HS-27A (cell line): ENCODE measurements around the gene LGR6.
"Not testable (repeated sequence)": the region's sequence is repeated elsewhere in the genome, so short reads cannot be mapped to it uniquely, and the experiment has no call there.

Source experiments
- DNase-seq: peaks from one replicate; pipeline ENCODE4 v3.0.0-alpha.2; 2012; ENCODE audit warnings: low read depth, missing footprints

The LGR6 gene

GRCh38 chr1:202240956-202241355 is 47.4 kb downstream of the LGR6 start:
- no peak for DNase-seq

DNA sequence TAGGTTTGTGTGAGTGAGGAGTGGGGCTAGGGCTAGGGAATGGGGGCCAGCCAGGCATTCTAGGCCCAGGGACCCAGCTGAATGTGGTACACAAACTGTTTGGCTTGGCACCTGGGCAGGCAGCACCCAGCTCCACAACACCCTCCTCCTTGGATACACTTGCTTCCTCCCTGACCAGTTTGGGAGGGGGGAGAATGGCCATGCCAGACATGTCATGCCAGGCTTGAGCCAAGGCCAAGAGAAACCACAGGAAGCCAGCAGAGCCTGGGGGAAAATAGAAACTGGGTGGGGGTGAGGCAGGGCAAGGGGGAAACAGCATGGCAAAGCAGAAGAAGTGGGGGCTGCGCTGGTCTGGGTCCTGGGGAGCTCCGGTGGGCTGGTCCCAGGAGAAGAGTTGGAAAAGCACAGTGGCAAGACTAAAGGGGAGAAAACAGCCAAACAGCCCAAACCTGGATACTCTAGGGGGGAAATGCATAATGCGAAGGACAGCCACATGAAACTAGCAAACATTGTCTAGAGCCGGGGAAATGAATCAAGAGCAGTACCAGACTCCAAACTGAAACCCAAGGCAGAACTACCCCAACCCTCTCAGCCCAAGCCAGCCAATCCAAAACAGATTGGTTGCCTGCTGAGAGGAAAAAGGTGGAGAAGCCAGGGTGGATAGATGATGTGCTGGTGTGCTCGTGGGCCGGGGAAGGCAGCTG is 47.9 kb downstream of the LGR6 start:
- no peak for DNase-seq

- no peak for DNase-seq
Measured at GRCh38 chr1:202242080-202242419, 48.5 kb downstream of the LGR6 start.

GRCh38 chr1:202243006-202243405 is 49.4 kb downstream of the LGR6 start:
- no peak for DNase-seq

DNA sequence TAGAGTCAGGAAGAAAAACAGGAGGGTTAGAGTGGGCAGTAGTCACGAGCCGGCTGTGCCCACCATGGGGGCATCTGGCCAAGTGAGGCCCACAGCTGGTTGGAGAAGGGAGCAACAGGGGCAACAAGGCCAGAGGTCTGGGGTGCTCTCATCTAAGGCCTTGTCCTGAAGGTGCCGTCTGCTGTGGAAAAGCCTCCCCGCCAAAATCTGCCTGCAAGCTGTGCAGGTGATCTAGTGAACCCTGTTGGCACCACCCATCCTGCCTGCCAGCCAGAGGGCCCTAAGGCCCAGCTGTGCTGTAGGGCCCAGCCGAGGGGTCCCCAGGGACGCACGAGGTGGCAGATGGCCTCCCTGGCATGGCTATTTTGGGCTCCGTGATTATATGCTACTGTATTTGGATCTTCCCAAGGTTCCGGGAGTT is 51.3 kb downstream of the LGR6 start:
- no peak for DNase-seq

- no peak for DNase-seq
Measured at GRCh38 chr1:202245391-202245790, 51.8 kb downstream of the LGR6 start.

GRCh38 chr1:202247104-202247503 is 53.5 kb downstream of the LGR6 start:
- DNase-seq, result no peak

DNA sequence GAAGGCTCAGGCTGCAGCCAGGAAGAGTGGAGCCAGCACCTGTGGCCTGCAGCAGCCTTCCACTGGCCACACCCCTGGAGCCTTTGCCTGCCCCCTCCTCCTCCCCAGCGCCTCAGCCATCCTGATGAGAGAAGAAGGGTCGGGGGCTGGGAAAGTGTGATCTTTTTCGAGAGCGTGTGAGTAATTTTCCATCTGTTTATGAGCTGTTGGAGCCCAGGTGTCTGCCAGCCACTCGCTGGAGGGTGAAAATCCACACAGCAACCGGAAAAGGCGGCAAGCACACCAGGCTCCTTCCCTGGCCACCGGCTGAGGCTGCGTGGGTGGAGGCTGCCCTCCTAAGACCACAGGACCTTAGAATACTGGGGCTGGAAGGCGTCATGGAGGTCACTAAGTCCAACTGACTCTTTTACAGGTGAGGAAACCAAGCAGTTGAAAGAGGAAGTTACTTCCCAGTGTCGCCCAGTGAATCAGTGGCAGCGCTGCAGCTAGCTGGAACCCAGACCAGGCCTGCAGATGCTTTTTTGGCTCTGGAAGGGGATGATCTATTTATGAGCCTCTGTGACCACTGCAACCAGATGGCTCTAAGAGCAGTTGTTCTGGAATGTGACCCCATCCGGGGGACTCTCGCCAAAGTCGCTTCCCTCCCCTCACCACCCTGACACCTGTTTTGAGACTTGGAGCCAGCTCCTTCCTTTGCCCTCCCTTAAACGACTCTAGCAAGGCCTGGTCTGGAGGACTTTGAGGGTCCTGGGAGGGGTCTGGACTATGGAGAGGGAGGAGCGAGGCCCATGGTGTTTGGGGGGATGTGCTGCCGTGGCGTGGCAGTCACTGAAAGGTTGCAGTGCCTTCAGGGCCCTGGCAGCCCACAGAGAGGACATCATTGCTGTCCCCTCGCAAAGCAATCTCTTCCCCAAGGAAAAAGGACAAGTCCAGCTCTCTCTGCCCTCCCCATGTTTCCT is 54.5 kb downstream of the LGR6 start:
- no peak for DNase-seq

GRCh38 chr1:202248861-202249260 is 55.3 kb downstream of the LGR6 start:
- no peak for DNase-seq

- DNase-seq, result no peak
Measured at GRCh38 chr1:202249436-202249835, 55.8 kb downstream of the LGR6 start.

- DNase-seq, result no peak
Measured at GRCh38 chr1:202249846-202250245, 56.2 kb downstream of the LGR6 start.

DNA sequence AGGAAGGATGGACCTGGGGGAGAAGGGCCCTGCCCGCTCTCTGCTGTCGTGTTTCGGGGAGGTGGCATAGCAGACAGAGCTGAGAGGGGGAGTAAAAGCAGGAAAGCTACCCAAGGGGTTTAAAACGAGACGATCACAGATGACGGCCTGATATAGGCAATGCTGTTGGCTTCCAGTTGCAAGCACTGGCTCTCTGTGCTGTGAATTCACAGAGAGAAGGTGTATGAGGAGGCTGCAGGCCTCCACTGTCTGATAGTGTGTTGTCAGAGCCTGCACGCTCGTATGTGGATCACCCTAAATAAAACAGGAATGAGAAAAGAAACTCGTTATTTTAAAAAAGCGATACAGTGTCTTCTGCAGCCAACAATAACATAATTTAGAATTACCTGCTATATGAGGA is 57.4 kb downstream of the LGR6 start:
- DNase-seq, result no peak

DNA sequence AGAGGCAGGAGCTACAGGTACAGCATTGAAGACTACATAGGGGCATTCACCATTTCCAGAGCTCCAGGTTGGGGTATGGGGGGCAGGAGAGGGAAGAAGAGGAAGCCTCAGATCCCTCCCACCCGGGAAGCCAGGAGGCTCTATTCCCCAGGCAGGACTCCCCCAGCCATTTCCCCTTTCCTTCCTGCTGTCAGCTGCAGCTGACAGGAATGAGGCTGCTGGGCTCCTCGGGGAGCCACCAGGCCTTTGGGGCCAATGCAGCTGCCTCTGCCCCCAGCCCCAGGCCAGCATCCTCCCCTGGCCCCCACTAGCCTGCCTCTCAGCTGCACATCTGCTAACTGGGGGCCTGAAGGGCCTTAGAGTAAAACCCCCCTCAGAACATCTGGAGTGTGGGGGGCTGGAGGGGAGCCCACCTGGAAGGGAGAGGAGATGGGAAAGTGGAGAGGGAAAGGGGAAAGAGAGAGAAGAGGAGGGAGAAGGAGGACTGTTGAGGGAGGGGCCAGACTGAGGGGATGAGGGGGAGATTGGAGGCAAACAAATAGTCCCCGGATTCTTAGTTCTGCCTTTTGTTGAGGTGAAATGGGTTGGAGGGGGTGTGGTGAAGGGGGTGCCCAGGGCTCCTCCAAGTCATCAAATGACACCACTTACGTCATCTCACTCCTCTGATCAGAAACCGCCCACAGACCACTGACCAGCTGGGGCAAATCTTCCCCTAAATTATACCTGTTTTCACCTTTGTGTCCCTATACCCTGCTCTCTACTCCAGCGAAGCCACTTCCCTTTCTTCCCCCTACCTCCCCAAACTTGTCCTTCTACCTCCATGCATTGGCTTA is 58.0 kb downstream of the LGR6 start:
- DNase-seq, result no peak

DNA sequence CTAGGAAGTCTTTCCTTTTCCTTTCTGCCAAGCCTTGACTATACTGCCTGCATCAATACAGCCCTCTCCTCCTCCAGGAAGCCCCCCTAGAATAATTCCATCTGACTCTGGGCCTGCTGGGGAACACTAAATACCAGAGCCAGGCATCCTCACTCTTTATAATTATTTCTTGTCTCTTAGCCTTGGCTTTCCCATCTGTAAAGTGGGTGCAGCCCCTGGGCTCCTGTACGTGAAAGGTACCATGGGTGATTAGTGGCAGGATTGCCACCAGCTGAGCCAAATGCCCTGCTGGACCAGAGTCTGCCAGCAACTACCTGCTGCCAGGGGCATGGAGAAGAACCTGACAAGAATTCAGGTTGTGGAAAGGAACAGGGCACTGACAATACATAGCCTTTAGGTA is 58.7 kb downstream of the LGR6 start:
- no peak for DNase-seq

DNA sequence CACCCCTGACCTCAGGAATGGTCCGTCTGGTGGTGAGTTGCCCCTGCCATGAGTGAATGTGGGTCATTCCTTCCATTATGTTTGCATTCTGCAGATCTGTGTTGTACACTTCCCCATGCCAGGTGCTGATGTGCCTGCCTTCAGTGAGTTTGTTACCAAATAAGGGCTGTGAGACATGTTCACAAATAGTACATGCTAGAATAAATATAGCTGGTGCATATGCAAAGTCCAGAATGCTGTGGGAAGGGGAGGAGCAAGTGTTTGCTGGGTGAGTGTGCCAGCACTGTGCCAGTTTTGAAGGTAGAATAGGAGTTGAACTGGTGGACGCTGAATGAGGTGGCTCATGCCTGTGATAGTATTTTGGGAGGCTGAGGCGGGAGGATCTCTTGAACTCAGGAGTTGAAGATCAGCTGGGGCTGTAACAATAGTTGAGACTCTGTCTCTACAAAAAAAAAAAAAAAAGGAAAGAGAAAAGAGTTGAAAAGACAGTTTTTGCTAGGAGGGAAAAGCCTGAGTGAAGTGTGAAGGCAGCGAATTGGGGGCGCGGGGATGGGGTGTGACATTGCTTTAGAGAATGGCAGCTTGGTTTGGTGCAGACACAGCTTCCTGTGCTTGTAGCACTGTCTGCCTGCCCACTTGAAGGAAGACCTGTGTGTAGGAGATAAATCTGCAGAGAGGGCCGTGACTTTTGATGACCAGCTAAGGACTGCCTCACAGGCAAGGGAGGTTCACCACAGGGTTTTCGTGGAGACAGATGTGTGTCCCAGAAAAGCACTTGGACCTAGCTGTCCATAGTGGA is 61.1 kb downstream of the LGR6 start:
- DNase-seq, result no peak

- DNase-seq, result no peak
Measured at GRCh38 chr1:202255343-202255742, 61.7 kb downstream of the LGR6 start.

GRCh38 chr1:202259705-202260104 is 66.1 kb downstream of the LGR6 start:
- no peak for DNase-seq

GRCh38 chr1:202261209-202261958 is 67.8 kb downstream of the LGR6 start:
- not testable (repeated sequence) for DNase-seq

DNA sequence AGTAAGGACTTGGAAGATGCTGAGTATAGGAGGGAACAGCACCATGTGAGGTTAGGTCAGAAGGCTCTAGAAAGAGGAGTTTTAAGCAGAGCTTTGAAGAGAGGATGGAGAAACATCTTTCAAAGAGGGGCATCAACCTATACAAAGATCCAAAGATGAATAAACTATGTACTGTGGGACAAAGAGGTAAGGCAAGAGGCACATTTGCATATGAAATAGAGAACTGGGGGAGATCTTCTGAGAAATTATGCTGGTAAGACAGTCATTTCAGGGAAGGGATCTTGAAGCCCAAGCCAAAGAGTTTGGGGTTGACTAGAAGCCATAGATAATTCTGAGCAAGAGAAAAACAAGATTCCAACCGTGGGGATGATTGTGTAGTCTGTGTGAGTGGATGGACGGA is 70.0 kb downstream of the LGR6 start:
- DNase-seq, result no peak

GRCh38 chr1:202264300-202264699 is 70.7 kb downstream of the LGR6 start:
- DNase-seq, result no peak

DNA sequence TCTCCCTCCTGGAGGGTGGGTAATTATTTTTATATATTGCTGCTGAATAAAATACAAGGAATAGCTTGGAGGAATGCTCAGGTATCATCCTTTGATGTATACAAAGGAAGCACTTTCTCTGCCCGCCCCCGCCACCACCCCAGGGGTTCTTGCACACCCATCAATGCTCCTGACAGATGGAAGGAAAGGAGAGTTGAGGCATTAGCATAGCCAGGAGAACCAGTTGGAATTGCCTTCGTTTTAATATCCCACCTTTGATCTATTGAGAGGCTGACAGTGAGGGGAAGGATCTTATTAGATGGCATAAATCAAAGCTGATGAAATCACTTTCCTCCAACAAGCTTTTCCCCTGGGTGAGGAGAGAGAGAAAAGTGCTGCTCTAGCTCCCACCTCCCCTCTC is 71.1 kb downstream of the LGR6 start:
- no peak for DNase-seq
